T-cell (primary cell): ENCODE measurements around the gene CRY1. TPM values are rescaled to one million over a fixed set of nuclear protein-coding genes. Genes with fewer than 3 reads are reported as not detected.

Source experiments
- ATAC-seq, 4 experiments: fragments of 200-7000 bp in 3 of 4; fragments of 150-1000 bp in 1 of 4; cut with Tn5 transposase; replicated peaks in 1 of 4; 1 replicate in 3 of 4; 2 replicates in 1 of 4; pipeline ENCODE4 v1.10.0; 2021; ENCODE audit warnings: moderate library complexity in 3 of 4, mild to moderate bottlenecking in 2 of 4, moderate number of reproducible peaks in 1 of 4
- CTCF ChIA-PET, 2 donors: fragments of 300-600 bp; sonication (Branson Sonifier 250); formaldehyde crosslinking; loops; one replicate each; lab custom pipeline; 2022; ENCODE audit warnings: antibody characterized with exemption in 2 of 2; lab: Charles Lee
- POLR2A ChIA-PET, 2 donors: fragments of 300-600 bp; sonication (Branson Sonifier 250); formaldehyde crosslinking; loops; one replicate each; lab custom pipeline; 2022; ENCODE audit warnings: antibody characterized with exemption in 2 of 2; lab: Charles Lee
- DNase-seq, 35 experiments: peaks; one replicate each; pipeline versions ENCODE4 v3.0.0 to v3.0.0-alpha.2; 2013 to 2023
- H3K27ac ChIP-seq: one replicate; pipeline ENCODE4 v1.5.1; 2013; ENCODE audit warnings: low read length
- H3K27me3 ChIP-seq, 2 experiments: replicated peaks in 1 of 2; 1 replicate in 1 of 2; 2 replicates in 1 of 2; pipeline versions ENCODE4 v1.6.1 to v1.7.0; 2013; ENCODE audit warnings: low read length in 1 of 2, mixed read lengths in 1 of 2; ENCODE audit not compliant: control insufficient read depth in 2 of 2, insufficient read depth in 2 of 2; ENCODE audit errors: extremely low read depth in 1 of 2
- H3K36me3 ChIP-seq, 2 donors: 1 replicate in 1 of 2; 2 replicates in 1 of 2; pipeline versions ENCODE4 v1.6.1 to v1.7.0; 2013; ENCODE audit warnings: low read length in 1 of 2; ENCODE audit not compliant: control insufficient read depth in 2 of 2, insufficient read depth in 1 of 2; ENCODE audit errors: extremely low read depth in 1 of 2
- H3K4me1 ChIP-seq, 2 experiments: 1 replicate in 1 of 2; 2 replicates in 1 of 2; pipeline versions ENCODE4 v1.6.1 to v1.7.0; 2013; ENCODE audit warnings: low read length in 2 of 2, mixed read lengths in 1 of 2; ENCODE audit not compliant: insufficient read depth in 2 of 2, control insufficient read depth in 1 of 2; ENCODE audit errors: extremely low read depth in 1 of 2
- H3K4me3 ChIP-seq, 2 donors: 1 replicate in 1 of 2; 2 replicates in 1 of 2; pipeline versions ENCODE4 v1.5.1 to v1.7.0; 2013; ENCODE audit warnings: mild to moderate bottlenecking in 2 of 2, low read length in 1 of 2, moderate library complexity in 1 of 2; ENCODE audit not compliant: control insufficient read depth in 1 of 2; ENCODE audit errors: extremely low read depth in 1 of 2
- H3K9me3 ChIP-seq: 2 replicates; pipeline ENCODE4 v1.7.0; 2013
- H3K27ac Mint-ChIP-seq, 2 donors: one replicate each; pipeline ENCODE4 v1.8.0; 2020 to 2021; ENCODE audit warnings: mild to moderate bottlenecking in 2 of 2, mixed read lengths in 2 of 2
- H3K27me3 Mint-ChIP-seq, 2 donors: one replicate each; pipeline ENCODE4 v1.8.0; 2021 to 2022; ENCODE audit warnings: mixed read lengths in 2 of 2
- H3K36me3 Mint-ChIP-seq: one replicate; pipeline ENCODE4 v1.8.0; 2021; ENCODE audit warnings: mixed read lengths
- H3K4me1 Mint-ChIP-seq, 3 donors: one replicate each; pipeline ENCODE4 v1.8.0; 2020 to 2022; ENCODE audit warnings: mixed read lengths in 3 of 3, mild to moderate bottlenecking in 1 of 3
- H3K4me3 Mint-ChIP-seq, 3 donors: one replicate each; pipeline ENCODE4 v1.8.0; 2020 to 2022; ENCODE audit warnings: mild to moderate bottlenecking in 3 of 3, mixed read lengths in 3 of 3, moderate library complexity in 3 of 3
- H3K9me3 Mint-ChIP-seq, 3 donors: one replicate each; pipeline ENCODE4 v1.8.0; 2020 to 2022; ENCODE audit warnings: mixed read lengths in 3 of 3
- WGBS: methylation state at CpG from one replicate; pipeline ENCODE4 v1.1.5; 2013; ENCODE audit warnings: missing lambda C conversion rate; ENCODE audit not compliant: insufficient coverage; 5-methylcytosine and 5-hydroxymethylcytosine counted together
- total RNA-seq, 35 experiments: library from RNA in 6 of 35; stranded (reverse) in 6 of 35; fragments of 120-200 nt in 1 of 35; gene quantifications; one replicate each; pipeline versions ENCODE4 v1.2.1 to v1.2.4 and lab custom pipeline; 2013 to 2026

Gene CRY1
- total RNA-seq, 5 donors from 2014 or later (not counting 1 experiment from before 2014, with no cell fraction given), result 31.4 to 58.1 (median 35.9) TPM

GRCh38 chr12:106980944-106981343, 112.4 kb downstream of the CRY1 start:
- Histone ChIP-seq H3K4me1 (peaks cover 0 to 7% of the 10 kb centered on the region in 2 experiments), H3K27ac (no peak overlapping the region), H3K4me3 (no peak overlapping the region), H3K9me3 (no peaks in the 10 kb centered on the region), H3K36me3 (no peaks in the 10 kb centered on the region), H3K27me3 (no peaks in the 10 kb centered on the region)
- Mint-ChIP-seq H3K27ac (no peak overlapping the region), H3K27me3 (no peaks in the 10 kb centered on the region), H3K4me3 (no peak overlapping the region), H3K9me3 (peaks cover 0 to 5% (median 0%) of the 10 kb centered on the region in 3 donors), H3K36me3 (peaks cover 27% of the 10 kb centered on the region), H3K4me1 (peaks cover 26 to 29% (median 29%) of the 10 kb centered on the region in 3 donors)
- no peak for ATAC-seq
- POLR2A ChIA-PET, result interaction anchor here in 1 of 2 donors (0.6 kb wide), 1 partner anchor 150 kb away, joined by 3 read pairs; no protein-coding TSS in a partner anchor
- WGBS, result 86% methylated on average over 5 of the region's 7 CpGs
- DNase-seq, result no peak
- CTCF ChIA-PET, result no interaction called here

- CTCF ChIA-PET, result interaction anchor here in 1 of 2 donors (0.6 to 0.7 kb wide), 2 partner anchors 383 to 1572 kb away, joined by 4 read pairs; no protein-coding TSS in a partner anchor
- Mint-ChIP-seq H3K27me3 (no peaks in the 10 kb centered on the region), H3K4me1 (peaks cover 4 to 14% (median 4%) of the 10 kb centered on the region in 3 donors), H3K27ac (peak overlapping the region in 1 of 2 donors; percentile 1), H3K4me3 (no peak overlapping the region), H3K36me3 (peaks cover 22% of the 10 kb centered on the region), H3K9me3 (no peaks in the 10 kb centered on the region)
- Histone ChIP-seq H3K4me3 (no peak overlapping the region), H3K4me1 (no peaks in the 10 kb centered on the region), H3K27ac (no peak overlapping the region), H3K9me3 (no peaks in the 10 kb centered on the region), H3K36me3 (no peaks in the 10 kb centered on the region), H3K27me3 (no peaks in the 10 kb centered on the region)
- no peak for DNase-seq
- POLR2A ChIA-PET, result interaction anchor here in 1 of 2 donors (0.7 kb wide), 1 partner anchor 30 kb away, joined by 5 read pairs; no protein-coding TSS in a partner anchor
- WGBS, result 95% methylated on average over 5 of the region's 9 CpGs
- ATAC-seq, result no peak
Observed at GRCh38 chr12:106978035-106978800, 115.1 kb downstream of the CRY1 start.

GRCh38 chr12:106976668-106977067, 116.7 kb downstream of the CRY1 start:
- Histone ChIP-seq H3K9me3 (no peaks in the 10 kb centered on the region), H3K27ac (no peak overlapping the region), H3K4me3 (no peak overlapping the region), H3K27me3 (no peaks in the 10 kb centered on the region), H3K4me1 (no peaks in the 10 kb centered on the region), H3K36me3 (peaks cover 0 to under 1% of the 10 kb centered on the region in 2 donors)
- ATAC-seq, result no peak
- no peak for DNase-seq
- ChIA-PET POLR2A (interaction anchor here in 1 of 2 donors (0.7 to 0.9 kb wide), 3 partner anchors 9 to 675 kb away, joined by 7 to 10 read pairs (median 8); partner anchors contain the start of gene TMEM263), CTCF (interaction anchor here in 1 of 2 donors (0.6 kb wide), 2 partner anchors 10 to 104 kb away, joined by 3 to 6 read pairs; no protein-coding TSS in a partner anchor)
- Mint-ChIP-seq H3K9me3 (no peaks in the 10 kb centered on the region), H3K27me3 (no peaks in the 10 kb centered on the region), H3K4me3 (no peak overlapping the region), H3K27ac (peak overlapping the region in 1 of 2 donors; percentile 29), H3K4me1 (peaks cover 4 to 12% (median 8%) of the 10 kb centered on the region in 3 donors), H3K36me3 (peaks cover 26% of the 10 kb centered on the region)
- no CpG with 5 or more reads among the region's 1 CpG for WGBS

- Histone ChIP-seq H3K27me3 (no peaks in the 10 kb centered on the region), H3K4me1 (no peaks in the 10 kb centered on the region), H3K36me3 (peaks cover 0 to 3% of the 10 kb centered on the region in 2 donors), H3K4me3 (no peak overlapping the region), H3K27ac (no peak overlapping the region), H3K9me3 (no peaks in the 10 kb centered on the region)
- WGBS, result 94% methylated on average over 2 of the region's 3 CpGs
- DNase-seq (no peak), ATAC-seq (no peak)
- H3K4me3 Mint-ChIP-seq, result no peak overlapping the region
- H3K4me1 Mint-ChIP-seq, result peaks cover 9 to 13% (median 12%) of the 10 kb centered on the region in 3 donors
- CTCF ChIA-PET, result no interaction called here
- peak overlapping the region; percentile 3 to 10 for H3K27ac Mint-ChIP-seq
- peaks cover 31% of the 10 kb centered on the region for H3K36me3 Mint-ChIP-seq
- no peaks in the 10 kb centered on the region for H3K9me3 Mint-ChIP-seq
- POLR2A ChIA-PET, result interaction anchor here in 1 of 2 donors (0.7 kb wide), 1 partner anchor 10 kb away, joined by 10 read pairs; no protein-coding TSS in a partner anchor
- H3K27me3 Mint-ChIP-seq, result no peaks in the 10 kb centered on the region
Observed at GRCh38 chr12:106975993-106976658, 117.2 kb downstream of the CRY1 start.

- H3K36me3 ChIP-seq, result peaks cover 3 to 8% of the 10 kb centered on the region in 2 donors
- Mint-ChIP-seq H3K36me3 (peaks cover 37% of the 10 kb centered on the region), H3K27me3 (no peaks in the 10 kb centered on the region), H3K4me1 (peaks cover 8 to 16% (median 16%) of the 10 kb centered on the region in 3 donors), H3K9me3 (no peaks in the 10 kb centered on the region), H3K4me3 (no peak overlapping the region), H3K27ac (no peak overlapping the region)
- no peak overlapping the region for H3K27ac ChIP-seq
- ChIA-PET POLR2A (interaction anchor here in 1 of 2 donors (0.6 kb wide), 1 partner anchor 49 kb away, joined by 3 read pairs; no protein-coding TSS in a partner anchor), CTCF (interaction anchor here in 1 of 2 donors (0.6 kb wide), 1 partner anchor 61 kb away, joined by 4 read pairs; no protein-coding TSS in a partner anchor)
- H3K27me3 ChIP-seq, result no peaks in the 10 kb centered on the region
- no peak overlapping the region for H3K4me3 ChIP-seq
- 100% methylated on average over 5 of the region's 8 CpGs for WGBS
- ATAC-seq, result no peak
- no peaks in the 10 kb centered on the region for H3K9me3 ChIP-seq
- no peak for DNase-seq
- H3K4me1 ChIP-seq, result no peaks in the 10 kb centered on the region
Observed at GRCh38 chr12:106975098-106975497, 118.3 kb downstream of the CRY1 start.

- Mint-ChIP-seq H3K9me3 (no peaks in the 10 kb centered on the region), H3K4me3 (no peak overlapping the region), H3K4me1 (peaks cover 8 to 19% (median 16%) of the 10 kb centered on the region in 3 donors), H3K27ac (no peak overlapping the region), H3K27me3 (no peaks in the 10 kb centered on the region), H3K36me3 (peaks cover 41% of the 10 kb centered on the region)
- WGBS, result no CpG with 5 or more reads among the region's 3 CpGs
- ATAC-seq (no peak), DNase-seq (no peak)
- H3K27me3 ChIP-seq, result no peaks in the 10 kb centered on the region
- H3K9me3 ChIP-seq, result no peaks in the 10 kb centered on the region
- no peak overlapping the region for H3K27ac ChIP-seq
- H3K36me3 ChIP-seq, result peaks cover 3 to 8% of the 10 kb centered on the region in 2 donors
- ChIA-PET POLR2A (no interaction called here), CTCF (no interaction called here)
- H3K4me1 ChIP-seq, result no peaks in the 10 kb centered on the region
- H3K4me3 ChIP-seq, result no peak overlapping the region
Observed at GRCh38 chr12:106974511-106974910, 118.8 kb downstream of the CRY1 start.
